NCI-H526 treated with DMSO at 0.1 percent for 48 hours (cell line): Measurements from ENCODE around the gene KBTBD13.
"Not testable (repeated sequence)": the region's sequence is repeated elsewhere in the genome, so short reads cannot be mapped to it uniquely, and the experiment has no call there.

Experiments
- DNase-seq: peaks from one replicate; lab custom pipeline; 2025; lab: John Stamatoyannopoulos, UW

KBTBD13 gene

DNA sequence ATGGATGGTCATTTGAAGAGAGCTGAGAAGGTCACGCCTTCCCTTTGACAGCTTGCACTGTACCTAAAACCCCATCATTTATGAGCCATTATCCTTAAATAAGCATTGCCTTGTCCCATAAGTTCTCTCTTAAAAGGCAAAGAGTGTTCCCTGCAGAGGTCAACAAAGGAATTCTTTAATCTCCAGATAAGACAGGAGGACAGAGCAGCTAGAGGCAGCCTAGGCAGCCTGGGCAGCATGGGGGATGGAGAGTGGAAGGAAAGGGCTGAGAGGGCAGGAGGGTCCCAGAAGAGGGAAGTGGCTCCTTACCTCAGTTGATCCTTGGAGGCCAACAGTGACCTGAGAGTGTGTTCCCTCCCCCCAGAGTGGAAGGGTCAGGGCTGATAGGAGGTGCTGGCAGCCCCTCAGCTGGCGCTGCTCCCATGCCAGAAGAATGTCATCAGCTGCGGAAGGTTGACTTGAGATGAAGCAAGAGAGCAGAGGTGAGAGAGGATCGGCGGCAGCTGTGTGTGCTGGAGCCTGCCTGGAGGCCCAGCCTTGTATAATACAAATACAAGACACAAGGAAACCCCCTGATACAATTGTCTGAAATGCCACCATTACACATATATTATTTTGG, 12.8 kb downstream of the KBTBD13 start:
- DNase-seq = no peak

DNA sequence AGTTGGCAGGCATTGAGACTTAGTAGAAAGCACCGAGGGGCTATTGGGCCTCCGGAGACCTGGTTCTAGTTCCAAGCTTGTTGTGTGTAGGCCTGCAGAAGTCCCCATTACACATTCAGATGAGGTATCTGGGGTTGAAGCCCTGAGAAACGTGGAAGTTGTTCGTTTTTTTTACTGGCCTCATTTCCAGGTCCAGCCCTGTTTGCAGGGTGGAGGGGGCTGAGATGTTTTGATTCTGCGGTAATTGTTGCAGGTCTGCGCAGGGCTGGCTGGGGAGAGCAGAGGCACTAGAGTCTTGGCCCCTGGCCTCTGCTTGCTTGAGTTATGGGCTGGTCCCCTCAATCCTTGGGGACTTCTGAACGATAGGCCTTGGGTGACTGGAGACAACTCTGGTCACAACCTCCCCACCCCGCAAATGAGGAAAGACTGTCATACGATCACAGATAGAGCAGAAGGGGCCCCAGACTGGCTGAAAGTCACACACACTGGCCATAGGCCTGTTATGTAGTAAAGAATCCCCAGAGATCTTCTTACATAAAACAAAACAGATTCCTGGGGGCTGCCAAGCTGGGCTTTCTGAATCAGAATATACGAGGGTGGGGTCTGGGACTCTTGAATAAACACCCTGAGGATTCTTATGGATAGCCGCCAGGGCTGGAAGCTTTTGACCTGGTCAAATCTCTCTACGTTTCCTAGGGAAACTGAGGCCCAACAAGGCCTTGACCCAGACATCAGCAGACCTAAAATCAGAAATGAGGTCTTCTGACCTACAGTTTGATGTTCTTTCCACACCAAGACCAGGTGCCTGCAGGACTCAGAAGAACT, 15.6 kb downstream of the KBTBD13 start:
- peak; percentile 50 for DNase-seq

DNA sequence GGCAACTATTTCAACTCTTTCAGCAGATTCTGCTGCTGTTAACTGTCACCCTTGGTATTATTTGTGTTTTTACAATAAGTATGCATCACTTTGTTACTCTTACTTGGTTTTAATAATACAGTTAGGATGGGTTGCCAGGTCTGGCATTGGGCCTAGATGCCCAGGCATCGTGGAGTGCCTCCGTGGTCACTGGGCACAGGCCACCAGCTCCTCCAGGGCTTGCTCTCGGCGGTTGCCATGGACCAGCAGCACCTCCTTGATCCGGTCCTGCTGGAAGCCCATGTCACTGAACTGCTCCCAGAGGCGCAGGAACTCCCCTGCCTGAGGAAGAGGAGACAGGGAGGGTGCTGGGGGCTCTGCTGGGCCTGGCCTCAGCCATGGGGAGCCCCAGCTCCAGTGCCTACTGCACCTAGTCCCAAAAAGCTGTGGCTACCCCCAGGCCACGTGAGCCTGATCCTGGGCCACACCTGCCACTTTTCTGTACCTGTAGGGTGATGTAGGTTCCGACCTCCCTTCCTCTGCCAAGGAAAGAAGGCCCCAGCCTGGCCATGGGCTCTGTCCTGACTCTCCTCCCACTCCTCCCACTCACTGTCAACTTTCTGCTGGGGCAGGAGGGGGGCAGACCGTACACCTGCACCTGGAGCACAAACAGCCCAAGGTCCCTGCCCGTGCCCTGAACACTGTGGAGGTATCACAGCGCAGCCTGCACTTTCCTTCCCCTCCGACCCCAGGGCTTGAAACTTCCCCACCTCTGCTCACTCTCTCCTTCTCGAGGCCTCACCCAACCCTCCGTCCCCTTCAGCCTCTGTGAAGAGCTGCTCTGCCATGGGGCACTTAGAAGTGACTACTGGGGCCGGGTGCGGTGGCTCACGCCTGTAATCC, 16.6 kb downstream of the KBTBD13 start:
- peak; percentile 74 for DNase-seq

DNA sequence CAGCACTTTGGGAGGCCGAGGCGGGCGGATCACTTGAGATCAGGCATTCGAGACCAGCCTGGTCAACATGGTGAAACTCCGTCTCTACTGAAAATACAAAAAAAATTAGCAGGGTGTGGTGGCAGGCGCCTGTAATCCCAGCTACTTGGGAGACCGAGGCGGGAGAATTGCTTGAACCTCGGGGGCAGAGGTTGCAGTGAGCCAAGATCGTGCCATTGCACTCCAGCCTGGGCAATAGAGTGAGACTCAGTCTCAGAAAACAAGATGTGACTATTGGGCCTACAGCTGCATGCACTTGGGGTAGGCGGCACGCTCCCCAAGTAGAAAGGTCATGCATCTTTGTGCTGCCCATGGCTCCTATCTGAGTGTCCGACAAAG, 17.2 kb downstream of the KBTBD13 start:
- not testable (repeated sequence) for DNase-seq

DNA sequence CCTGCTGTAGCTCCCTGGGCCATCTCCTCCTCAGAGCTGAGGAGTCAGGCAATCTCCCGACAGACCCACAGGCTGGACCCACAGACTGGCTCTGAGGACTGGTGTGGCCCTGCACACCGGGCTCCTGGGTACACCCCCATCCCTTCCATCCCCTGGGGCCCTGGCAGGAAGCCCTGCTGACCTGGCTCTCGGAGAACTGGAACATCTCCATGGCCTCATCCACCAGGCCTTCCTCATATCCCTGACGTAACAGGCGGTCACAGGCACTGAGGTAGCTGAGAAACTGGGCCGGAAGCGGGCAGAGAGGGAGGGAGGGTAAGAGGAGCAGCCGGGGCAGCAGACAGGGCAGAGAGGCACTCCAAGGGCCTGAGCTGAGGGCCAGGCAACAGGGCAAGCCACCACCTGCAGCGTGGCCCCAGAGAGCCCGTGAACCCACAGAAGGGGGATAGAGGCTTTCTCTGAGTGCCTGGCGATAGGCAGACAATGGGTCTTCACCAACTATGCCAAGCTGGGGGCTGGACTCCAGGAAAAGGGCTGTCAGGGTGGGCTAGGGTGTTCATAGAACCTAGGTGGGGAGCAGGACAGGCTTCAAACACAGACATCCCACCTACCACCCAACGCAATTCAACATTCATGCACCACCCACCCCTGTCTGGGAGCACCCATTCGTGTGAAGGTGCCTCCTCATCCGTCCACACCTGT, 17.9 kb downstream of the KBTBD13 start:
- no peak for DNase-seq

DNA sequence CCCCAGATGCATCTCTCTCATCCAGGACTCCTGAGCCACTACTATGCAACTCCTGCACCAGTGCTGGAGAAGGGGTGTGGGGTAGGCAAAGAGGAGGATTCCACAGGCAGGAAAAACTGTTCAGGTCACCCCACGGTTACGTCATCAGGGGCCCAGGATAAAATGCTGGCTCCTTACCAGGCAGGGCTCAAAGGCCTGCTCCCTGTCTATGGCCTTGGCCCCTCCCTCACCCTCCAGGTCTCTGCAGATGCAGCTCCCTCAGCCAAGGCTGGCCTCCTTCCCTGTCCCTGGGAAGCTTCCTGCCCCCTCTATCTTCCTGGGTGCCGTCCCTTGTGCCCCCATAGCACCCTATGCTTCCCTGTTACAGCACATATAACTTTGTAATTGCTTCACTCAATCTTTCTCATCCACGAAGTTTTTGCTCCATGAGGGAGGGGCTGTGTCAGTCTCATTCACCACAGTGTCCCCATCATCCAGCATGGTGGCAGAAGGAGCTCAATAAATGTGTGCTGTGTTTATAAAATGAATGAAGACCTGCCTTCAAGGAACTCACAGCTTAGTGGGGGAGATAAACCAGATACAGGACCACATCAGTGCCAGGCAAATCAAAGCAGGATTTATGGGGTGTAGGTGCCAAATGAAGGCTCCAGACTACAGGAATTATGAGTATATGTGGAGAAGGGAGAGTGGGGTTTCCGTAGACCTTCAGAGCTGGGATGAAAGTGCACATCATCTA, 18.6 kb downstream of the KBTBD13 start:
- no peak for DNase-seq

DNA sequence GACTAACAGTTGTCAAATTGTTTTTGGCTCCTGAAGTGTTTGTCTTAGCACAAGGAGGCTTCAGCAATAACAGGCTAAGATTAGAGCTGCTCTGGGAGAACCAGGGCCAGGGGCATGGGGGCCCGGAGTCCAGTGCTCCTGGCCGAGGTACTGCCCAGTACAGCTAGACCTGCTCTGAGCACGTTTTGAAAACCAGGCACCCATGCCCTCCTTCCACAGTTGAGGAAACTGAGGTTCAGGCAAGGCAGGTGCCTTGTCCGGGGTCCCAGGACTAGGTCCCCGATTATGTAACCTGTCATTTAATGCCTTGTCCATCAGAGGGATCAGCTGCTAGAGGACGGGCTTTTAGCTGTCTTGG, 19.2 kb downstream of the KBTBD13 start:
- no peak for DNase-seq

DNA sequence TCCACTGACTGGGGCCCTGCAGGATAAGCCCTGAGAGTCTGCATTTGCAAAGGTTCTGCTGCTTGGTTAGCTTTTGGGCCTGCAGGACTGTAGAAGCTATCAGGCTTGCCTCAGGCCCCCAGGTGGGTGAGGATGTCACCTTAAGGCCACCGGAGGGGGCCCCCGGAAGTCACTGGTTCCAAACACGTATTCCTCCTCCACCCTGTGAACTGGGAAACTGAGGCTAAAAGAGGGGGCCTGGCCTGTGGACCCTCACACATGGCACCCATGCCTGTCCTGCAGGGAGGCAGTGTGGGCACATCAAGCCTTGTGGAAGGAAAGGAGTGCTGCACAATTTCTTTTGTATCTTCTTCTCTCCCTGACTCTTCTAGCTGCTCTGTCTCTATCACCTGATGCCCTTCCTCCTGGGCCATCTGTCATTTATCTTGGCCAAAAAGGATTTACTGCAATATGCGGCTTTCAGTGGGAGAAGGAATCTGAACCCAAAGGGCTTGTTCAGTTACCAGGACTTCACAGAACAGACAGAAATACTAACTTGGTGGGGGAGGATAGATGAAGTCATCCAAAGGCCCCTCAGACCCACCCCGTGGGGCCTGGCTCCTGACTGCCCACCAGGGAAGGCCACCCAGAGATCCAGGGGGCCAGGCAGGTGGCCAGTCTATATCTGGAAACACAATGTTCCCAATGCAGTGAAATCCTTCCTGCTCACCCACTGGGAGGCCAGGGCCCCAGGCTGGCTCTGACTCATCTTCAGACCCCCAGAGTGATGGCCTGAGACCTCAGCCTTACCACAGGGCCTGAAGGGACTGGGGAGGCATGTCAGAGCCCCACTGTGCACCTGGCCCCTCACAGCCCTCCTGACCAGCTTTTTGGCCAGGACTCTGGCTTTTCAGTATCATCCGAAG, 20.2 kb downstream of the KBTBD13 start:
- DNase-seq = no peak

DNA sequence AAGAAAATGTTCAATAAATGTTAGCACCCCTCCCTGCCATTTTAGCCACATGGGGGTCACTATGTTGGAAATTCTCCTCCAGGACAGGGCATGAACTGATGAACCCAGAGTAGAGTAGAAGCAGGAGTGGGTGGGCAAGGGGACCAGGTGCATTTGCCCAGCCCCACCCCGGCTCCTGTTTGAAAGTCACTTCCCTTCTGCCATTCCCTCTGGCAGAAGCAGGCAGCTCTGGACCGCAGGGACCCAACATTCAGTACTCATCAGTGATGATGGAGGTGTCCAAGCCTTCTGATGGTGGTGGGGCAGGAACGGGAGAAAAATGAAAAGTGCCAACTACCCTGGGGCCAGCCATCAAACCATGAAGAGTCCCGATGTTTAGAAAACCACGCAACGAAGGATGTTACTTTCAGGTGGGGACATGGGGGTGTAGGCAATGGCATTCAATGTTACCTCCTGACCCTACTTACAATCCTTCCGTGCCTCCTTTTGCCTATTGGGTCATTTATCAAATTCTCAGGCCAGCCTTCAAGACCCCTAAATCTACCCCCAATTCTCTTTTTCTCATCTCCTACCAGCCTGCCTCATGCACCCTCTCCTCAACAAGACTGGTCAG, 21.2 kb downstream of the KBTBD13 start:
- no peak for DNase-seq

DNA sequence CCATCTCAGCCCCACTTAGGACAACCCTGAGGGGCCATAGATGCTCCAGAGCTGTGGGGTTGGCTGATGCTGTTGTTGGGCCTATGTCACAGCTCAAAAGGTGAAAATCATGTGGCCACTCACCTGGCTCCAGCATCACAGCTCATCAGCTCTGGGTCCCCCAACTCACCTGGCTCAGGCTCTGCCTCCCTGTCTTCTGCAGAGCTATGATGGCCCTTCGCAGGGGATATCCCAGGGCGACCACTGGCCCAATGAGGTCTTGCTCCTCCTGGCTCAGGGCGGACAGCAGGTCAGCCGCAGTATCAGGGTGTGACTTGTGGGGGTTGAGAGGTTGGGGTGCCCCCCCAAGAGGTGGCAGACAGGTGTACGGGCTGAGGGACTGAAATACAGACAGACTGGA, 22.8 kb downstream of the KBTBD13 start:
- no peak for DNase-seq

DNA sequence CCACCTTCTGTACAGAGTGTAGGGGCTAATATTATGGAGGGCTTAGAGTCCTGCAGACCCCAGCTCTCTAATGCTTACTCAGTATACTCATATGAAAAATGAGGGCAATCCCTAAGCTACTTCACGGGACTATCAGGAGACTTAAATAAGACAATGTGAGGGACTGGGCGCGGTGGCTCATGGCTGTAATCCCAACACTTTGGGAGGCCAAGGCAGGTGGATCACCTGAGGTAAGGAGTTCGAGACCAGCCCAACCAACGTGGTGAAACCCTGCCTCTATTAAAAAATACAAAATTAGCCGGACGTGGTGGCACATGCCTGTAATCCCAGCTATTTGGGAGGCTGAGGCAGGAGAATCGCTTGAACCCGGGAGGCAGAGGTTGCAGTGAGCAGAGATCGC, 23.3 kb downstream of the KBTBD13 start:
- not testable (repeated sequence) for DNase-seq

DNA sequence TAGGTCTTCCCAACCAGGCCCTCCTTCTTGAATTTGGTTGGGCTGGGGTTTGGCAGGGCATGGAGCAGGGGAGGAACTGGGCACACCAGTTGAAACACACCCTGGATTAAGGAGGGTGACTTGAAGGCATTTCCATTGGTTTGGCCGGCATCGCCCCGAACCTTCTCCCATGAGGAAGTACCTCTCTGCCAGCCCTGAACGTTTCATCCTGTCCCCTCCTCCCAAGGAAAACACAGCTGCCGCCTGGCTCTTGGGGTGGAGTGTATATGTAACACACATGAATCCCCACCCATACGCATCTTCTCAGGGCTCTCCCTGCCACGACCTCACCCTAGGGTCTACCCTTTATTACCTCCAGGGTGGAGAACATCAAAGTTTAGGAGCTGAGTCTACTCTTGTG, 23.9 kb downstream of the KBTBD13 start:
- DNase-seq = no peak

DNA sequence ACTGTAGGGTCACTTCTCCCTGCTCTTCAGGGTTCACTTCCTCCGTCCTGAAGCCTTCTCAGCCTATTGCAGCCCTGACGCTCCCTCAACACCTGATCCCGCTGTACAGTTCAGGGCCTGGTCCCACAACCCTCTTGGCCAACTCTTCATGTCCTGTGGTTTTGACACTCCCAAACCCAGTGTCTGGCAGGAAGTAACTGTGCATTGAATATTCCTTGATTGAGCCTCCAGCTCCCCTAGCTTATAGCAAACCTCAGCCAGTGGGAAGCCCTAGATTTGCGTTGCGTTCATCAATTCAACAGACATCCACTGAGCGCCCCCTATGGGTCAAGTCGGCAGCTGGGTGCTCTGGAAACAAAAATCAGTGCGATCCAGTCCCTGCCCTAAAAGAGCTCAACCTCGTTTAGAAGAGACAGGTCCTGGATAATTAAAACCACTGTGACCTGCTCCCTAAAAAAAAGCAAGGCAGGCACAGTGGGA, 24.9 kb downstream of the KBTBD13 start:
- peak; percentile 34 for DNase-seq

DNA sequence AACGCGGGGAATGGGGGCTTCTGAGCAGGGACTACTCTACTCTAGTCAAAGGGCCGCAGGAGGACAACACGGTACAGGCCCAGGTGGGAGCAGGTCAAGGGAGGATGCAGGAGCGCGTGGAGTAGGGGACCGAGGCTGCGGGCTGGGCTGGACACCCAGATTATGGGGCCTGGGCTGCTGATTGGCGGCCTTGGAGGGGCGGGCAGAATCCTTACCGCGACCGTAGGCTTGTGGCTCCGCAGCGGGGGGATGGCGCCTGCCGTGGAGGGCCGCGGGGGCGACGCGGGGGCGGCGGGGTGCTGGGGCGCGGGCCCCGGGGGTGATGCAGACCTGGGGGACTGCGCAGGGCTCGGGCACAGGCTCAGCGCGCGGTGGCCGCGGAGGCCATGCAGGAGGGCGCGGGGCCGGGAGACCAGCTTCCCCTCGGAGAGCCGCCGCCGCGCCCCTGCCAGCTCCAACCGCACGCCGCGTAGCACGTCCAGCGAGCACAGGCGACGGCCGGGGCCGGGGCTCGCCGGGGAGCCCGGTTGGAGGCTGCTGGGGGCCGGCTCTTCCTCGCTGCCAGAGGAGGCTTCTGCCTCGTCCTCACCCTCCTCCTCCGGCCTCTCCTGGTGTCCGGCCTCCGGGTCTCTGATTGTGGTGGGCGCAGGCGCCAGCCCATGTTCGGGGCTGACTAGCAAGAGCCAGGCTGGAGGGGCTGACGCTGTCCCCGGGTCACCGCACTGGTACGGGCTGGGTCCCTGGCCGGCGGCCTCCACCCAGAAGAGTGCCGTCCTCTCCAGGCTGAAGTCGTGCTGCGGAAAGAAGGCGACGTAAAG, 25.6 kb downstream of the KBTBD13 start:
- DNase-seq = no peak

DNA sequence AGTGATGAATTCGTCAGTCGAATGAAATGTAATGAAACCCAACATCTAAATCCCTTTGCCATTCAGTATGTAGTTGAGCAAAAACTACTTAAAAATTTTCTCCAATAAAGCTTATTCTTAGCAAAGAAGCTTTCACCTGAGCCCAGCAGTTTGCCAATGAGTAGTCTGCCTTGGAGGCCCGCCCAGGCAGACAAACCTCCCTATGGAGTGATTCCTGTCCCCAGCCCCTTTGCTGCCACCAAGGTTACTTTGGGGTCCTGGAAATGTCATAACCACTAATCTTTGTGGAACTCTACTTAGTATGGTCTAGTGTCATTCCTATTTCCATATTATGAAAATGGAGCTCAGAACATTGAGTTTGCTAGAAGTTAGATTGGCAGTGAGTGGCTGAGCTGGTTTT, 26.4 kb downstream of the KBTBD13 start:
- no peak for DNase-seq

DNA sequence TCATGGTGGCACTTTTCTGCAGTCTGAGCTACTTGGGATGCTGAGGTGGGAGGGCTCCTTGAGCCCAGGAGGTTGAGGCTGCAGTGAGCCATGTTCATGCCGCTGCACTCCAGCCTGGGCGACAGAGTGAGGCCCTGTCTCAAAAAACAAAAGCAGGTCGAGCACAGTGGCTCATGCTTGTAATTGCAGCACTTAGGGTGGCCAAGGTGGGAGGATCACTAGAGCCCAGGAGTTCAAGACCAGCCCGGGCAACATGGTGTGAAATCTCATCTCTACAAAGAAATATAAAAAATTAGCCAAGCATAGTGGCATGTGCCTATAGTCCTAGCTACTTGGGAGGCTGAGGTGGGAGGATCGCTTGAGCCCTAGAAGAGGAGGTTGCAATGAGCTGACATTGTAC, 28.5 kb downstream of the KBTBD13 start:
- DNase-seq = no peak

DNA sequence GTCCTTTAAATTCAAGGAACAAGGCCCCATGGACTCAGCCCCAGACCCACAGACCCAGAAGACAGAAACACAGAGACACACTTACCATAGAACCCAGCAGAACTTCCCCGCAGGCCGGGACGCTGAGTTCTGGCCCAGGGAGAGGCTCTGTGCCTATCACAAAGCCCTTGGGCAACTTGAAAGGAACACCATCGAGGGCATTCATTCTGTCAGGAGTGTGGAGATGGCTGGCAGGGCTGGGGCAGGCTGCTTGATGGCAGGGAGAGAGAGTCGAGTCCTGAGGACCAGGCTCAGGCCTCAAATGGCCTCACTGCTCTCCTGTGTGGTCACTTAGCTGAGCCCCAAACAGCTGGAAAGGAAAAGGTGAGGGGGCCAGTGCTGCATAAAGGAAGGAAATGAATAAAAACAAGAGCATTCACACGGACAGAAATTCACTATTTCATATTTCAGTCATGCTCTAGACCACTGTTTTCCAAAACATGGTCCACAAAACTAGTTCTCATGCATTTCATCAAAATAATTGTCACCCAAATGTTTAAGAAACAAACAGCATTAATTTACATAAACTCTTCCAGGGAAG, 29.6 kb downstream of the KBTBD13 start:
- DNase-seq = no peak

DNA sequence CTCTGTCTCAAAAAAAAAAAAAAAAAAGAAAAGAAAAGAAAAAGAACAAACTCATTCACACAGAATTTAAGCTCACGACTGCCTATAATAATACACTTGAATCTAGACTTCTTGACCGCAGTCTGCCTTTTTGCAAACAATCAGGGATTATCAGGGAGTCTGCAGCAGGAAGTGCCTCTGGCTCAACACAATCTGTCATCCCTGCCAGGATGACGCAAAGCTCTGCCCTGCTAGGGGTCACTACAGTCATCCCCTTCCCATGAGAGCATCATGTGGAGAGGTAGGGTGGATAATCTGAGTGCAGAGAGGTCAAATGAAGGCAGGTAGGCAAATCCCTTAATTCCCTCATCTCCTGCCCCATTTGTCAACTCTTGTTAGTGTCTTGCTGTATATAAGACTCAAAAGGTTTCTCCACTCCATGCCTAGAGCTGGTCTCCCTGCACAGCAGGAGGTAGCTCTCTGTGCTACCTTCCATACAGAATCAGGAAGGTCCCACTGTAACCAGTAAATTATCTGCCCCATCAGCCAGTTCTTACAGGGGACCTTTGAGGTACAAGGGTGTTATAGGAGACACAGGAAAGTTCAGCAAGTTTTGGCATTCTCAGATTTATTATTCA, 34.2 kb downstream of the KBTBD13 start:
- DNase-seq = no peak
